Activated CD8-positive, alpha-beta memory T cell treated with anti-CD3 and anti-CD28 coated beads, Interleukin-2, amount 50 U/mL, for 1 hour (primary cell): ENCODE measurements around the gene IL18BP.

Experiments used
- DNase-seq: peaks from one replicate; pipeline ENCODE4 v3.0.0-alpha.2; 2020; ENCODE audit errors: extremely low read depth

IL18BP gene

DNA sequence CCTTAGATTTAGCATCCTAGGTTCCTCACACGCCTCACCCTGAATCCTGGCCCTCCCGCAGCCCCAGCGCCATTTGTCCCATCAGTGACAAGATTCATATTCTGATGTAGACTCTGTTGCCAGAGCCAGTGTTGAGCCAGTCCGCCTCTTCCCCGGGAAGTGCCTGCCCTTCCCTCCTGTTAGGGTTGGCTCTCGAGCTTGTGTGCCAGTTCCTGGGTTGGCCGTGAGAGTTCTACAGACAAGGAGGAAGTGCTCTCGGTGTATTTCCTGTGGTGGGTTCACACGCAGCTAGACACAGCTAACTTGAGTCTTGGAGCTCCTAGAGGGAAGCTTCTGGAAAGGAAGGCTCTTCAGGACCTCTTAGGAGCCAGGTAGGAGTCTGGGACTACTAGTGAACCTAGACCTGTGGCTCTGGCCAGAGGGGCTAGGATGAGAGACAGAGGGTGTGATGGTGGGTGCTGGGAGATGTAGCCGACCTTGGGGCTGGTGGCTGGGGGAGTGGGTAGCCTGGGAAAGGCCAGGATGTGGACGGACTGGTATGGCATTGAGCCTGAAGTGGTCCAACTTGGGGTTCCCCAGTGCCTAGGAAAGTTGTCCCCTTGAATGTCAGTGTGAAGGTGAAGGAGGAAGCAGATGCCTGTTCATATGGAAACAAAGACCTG is at the start of gene IL18BP:
Gene IL18BP, plus strand, starts transcription at position 261 of the 662 bp plus-strand sequence. CDS start 1,076 bp downstream, outside the sequence.
- no peak for DNase-seq

GRCh38 chr11:71949034-71949433 is 49.7 kb upstream of the IL18BP start:
- DNase-seq, result no peak

GRCh38 chr11:71951741-71952310 is 46.9 kb upstream of the IL18BP start:
- DNase-seq, result no peak

GRCh38 chr11:71955898-71956456 is 42.7 kb upstream of the IL18BP start:
- no peak for DNase-seq

- no peak for DNase-seq
These were observed 36.2 kb upstream of the IL18BP start for GRCh38 chr11:71962428-71963038.

DNA sequence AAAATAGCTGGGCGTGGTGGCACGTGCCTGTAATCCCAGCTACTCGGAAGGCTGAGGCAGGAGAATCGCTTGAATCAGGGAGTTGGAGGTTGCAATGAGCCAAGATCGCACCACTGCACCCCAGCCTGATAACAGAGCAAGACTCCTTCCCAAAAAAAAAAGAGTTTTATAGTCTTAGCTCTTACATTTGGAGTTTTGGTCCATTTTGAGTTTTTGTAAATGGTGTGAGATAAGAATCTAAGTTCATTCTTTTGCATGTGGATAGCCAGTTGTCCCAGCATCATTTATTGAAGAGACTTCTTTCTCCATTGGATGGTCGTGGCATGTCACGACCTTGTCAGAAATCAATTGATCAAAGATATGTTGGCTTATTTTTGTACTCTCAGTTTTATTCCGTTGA is 35.2 kb upstream of the IL18BP start:
- DNase-seq, result no peak

DNA sequence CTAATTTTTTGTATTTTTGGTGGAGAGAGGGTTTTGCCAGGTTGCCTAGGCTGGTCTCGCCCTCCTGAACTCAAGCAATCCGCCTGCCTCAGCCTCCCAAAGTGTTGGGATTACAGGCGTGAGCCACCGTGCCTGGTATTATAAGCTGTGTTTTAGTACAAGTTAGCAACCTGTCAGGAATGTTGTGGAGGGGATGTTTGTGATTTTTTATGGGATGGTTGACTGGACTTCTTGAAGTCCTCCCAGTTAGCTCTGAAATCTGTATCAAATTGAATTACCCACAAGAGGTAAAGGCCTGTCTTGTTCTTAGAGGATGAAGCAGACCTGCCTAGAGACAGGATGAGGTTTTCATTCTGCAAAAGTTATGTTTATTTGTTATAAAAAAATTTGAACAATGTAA is 34.1 kb upstream of the IL18BP start:
- no peak for DNase-seq

- DNase-seq, result no peak
These were observed 27.0 kb upstream of the IL18BP start for GRCh38 chr11:71971680-71972079.

DNA sequence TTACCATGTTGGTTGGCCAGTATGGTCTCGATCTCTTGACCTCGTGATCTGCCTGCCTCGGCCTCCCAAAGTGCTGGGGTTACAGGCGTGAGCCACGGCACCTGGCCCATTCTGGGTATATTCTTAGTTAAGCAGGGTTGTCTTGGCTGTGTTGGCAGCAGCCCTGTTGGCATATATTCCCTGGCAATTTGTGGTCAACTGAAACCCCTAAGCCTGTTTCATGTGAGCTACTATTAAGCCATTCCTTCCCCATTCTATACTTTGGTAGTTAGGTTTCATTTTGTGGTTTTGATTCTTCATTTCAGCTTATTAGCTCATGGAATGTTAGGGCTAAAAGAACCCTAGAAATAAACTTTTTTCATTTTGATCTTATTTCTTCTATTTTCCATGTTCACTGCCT is 22.2 kb upstream of the IL18BP start:
- DNase-seq, result no peak

GRCh38 chr11:71977090-71977489 is 21.6 kb upstream of the IL18BP start:
- no peak for DNase-seq

- no peak for DNase-seq
These were observed 20.8 kb upstream of the IL18BP start for GRCh38 chr11:71977743-71978418.

DNA sequence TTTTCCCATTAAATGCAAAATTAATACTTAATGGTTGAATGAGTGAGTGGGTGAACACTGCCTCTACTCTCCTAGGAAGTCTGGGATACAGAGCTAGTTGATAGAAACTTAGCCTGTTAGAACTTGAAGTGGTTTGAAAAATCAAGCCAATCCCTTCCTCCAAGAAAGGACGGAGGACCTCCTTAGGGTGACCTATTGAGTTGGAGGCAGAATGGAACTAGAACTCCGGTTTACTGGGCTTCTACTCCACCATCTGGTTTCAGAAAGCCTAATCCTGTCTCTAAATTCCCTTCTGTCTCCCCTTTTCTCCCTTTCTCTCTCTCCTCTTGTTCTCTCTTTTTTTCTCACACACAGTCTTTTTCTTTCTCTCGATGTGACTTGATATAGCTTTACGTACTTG is 19.6 kb upstream of the IL18BP start:
- no peak for DNase-seq

- no peak for DNase-seq
These were observed 19.1 kb upstream of the IL18BP start for GRCh38 chr11:71979602-71980001.

- DNase-seq, result no peak
These were observed 12.6 kb upstream of the IL18BP start for GRCh38 chr11:71986131-71986530.

DNA sequence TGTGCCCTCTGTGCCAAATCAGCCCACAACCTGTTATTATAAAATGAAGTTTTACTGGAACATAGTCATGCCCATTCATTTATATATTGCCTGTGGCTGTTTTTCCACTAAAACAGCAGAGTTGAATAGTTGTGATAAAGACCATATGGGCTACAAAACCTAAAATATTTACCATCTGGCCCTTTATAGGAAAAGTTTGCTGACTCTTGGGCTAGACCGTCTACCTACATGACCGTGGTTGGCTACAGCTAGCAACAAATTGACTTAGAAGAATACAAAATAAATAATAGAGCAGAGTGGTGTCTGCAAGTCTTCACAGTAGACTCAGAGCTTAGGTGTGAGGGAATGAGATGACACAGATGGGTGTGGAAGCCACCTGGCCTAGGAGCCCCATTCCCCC is 11.2 kb upstream of the IL18BP start:
- DNase-seq, result no peak

DNA sequence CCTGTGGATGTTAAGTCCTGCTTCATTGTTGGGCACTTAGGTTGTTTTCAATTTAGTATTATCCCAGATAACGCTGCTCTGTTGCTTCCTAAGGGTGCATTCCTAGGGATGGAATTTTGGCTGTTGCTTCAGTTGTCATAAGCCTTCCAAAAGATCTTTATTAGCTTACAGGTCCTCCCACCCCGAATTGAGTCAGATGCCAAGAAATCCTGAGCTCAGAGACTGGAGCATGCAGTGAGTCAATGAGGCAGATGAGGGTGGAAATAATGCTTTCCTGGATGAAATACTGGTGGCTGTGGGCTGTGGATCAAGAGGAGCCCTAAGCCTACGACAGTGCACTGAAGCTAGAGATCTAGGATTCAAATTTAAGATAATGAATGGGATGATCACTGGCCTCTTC is 10.7 kb upstream of the IL18BP start:
- no peak for DNase-seq

DNA sequence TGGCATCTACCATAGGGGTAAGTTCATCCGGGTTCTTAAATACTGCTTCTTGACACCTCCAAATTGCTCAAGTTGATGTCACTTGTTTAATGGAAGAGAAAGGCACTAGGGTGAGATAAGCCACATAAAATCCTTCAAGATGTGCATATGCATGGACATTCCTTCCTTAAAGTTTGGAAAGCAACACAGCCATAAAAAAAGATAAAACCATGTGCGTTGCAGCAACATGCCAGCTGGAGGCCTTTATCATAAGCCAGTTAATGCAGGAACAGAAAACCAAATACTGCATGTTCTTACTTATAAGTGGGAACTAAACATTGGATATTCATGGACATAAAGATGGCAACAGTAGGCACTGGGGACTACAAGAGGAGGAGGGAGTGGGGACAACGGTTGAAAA is 8.0 kb upstream of the IL18BP start:
- DNase-seq, result no peak

DNA sequence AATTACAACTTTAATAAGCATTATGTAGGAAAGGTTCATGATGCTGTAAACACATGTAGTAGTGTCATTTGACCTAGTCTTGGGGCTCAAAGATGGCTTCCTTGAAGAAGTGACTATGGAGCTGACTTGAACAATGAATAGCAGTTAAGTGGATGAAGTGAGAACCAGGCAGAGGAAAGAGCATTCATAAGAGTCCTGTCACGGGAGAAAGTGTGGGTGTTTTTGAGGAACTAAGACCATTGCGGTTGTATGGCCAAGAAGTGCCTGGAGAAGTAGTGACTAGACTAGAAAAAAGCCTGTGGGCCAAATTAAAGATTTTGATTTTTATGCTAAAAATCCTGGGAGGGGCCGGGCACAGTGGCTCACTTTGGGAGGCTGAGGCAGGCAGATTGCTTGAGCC is 7.2 kb upstream of the IL18BP start:
- no peak for DNase-seq

GRCh38 chr11:71992136-71992730 is 6.5 kb upstream of the IL18BP start:
- no peak for DNase-seq

DNA sequence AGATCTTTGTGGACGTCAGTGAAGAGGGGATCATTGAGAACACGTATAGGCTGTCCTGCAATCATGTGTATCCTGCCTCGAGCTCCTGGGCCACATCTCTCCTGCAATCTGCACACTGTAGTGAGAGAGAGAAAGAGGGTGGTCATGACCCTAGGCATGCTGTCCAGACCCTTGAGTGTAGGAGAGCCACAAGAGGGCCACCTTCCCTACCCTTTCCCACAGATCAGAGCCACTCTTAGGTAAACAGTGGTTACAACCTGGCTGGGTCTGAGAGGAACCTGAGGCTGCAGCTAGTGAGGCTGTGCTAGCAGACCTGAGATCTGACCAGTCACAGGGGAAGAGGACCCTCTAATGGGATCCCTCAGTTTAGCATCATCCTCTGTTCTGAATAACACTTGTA is 3.9 kb upstream of the IL18BP start:
- DNase-seq, result no peak

- DNase-seq, result no peak
These were observed 2.9 kb upstream of the IL18BP start for GRCh38 chr11:71995726-71996291.

DNA sequence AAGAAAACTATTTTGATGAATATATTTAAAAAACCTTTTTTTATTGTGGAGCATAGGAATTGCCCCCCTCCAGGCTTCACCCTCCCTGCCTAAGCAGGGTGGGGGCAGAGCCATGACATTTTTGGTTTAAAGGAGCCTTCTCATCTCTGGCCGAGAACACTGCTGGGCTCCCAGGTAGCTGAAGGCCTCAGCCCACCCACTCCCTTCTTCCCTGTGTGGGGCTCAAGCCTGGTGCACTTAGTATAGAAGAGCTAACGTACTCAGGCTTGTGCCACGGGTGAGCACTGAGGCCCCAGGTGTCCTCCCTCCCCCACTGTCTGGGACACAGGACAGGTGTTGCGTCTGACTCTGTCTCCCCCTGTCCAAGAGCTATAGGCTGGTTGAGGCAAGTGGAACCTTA is 2.2 kb upstream of the IL18BP start:
- DNase-seq, result no peak
